ENCODE measurements around the gene LINGO1.

LINGO1 gene

GRCh38 chr15:77613814-77614213 is 18.9 kb downstream of the LINGO1 start:
- DNase-seq = no peak

- no peak for DNase-seq
Measured at GRCh38 chr15:77612958-77613601, 19.6 kb downstream of the LINGO1 start.

- DNase-seq = no peak
Measured at GRCh38 chr15:77611767-77612166, 20.9 kb downstream of the LINGO1 start.

GRCh38 chr15:77610731-77611130 is 22.0 kb downstream of the LINGO1 start:
- DNase-seq = no peak

- DNase-seq = no peak
Measured at GRCh38 chr15:77609558-77609957, 23.2 kb downstream of the LINGO1 start.

GRCh38 chr15:77608774-77609173 is 23.9 kb downstream of the LINGO1 start:
- no peak for DNase-seq

- DNase-seq = no peak
Measured at GRCh38 chr15:77607894-77608261, 24.8 kb downstream of the LINGO1 start.

GRCh38 chr15:77607111-77607893 is 25.4 kb downstream of the LINGO1 start:
- DNase-seq = no peak

- DNase-seq = no peak
Measured at GRCh38 chr15:77606142-77607034, 26.3 kb downstream of the LINGO1 start.

- DNase-seq = no peak
Measured at GRCh38 chr15:77605547-77605946, 27.2 kb downstream of the LINGO1 start.

GRCh38 chr15:77604973-77605372 is 27.7 kb downstream of the LINGO1 start:
- no peak for DNase-seq

GRCh38 chr15:77603611-77604336 is 28.9 kb downstream of the LINGO1 start:
- DNase-seq = no peak

- DNase-seq = no peak
Measured at GRCh38 chr15:77602800-77603199, 29.9 kb downstream of the LINGO1 start.

GRCh38 chr15:77599899-77600298 is 32.8 kb downstream of the LINGO1 start:
- DNase-seq = no peak

- no peak for DNase-seq
Measured at GRCh38 chr15:77599357-77599756, 33.4 kb downstream of the LINGO1 start.

- DNase-seq = no peak
Measured at GRCh38 chr15:77598644-77599043, 34.1 kb downstream of the LINGO1 start.

GRCh38 chr15:77597804-77598453 is 34.8 kb downstream of the LINGO1 start:
- no peak for DNase-seq

- no peak for DNase-seq
Measured at GRCh38 chr15:77596821-77597803, 35.6 kb downstream of the LINGO1 start.

GRCh38 chr15:77595231-77595630 is 37.5 kb downstream of the LINGO1 start:
- DNase-seq = no peak

- no peak for DNase-seq
Measured at GRCh38 chr15:77592758-77593157, 40.0 kb downstream of the LINGO1 start.
